Esophagus muscularis mucosa (tissue), 4 donors: ENCODE results near the gene PRKCE.

Source experiments
- EP300 ChIP-seq: sonication (generic); formaldehyde crosslinking; IDR thresholded peaks from one replicate; pipeline ENCODE4 v1.6.1; 2017; ENCODE audit warnings: antibody characterized with exemption
- POLR2A ChIP-seq: fragments of 450-650 bp; IDR thresholded peaks from one replicate; pipeline ENCODE4 v1.6.1; 2017; ENCODE audit warnings: antibody characterized with exemption, moderate library complexity, mild to moderate bottlenecking, low read depth
- POLR2AphosphoS5 ChIP-seq, 2 donors: sonication (generic); formaldehyde crosslinking; IDR thresholded peaks; one replicate each; pipeline ENCODE4 v1.6.1; 2017; ENCODE audit warnings: antibody characterized with exemption in 2 of 2
- TF ChIP-seq, protein P1 (sequence below), 3 experiments: fragments of 200-600 bp in 2 of 3; fragments of 450-650 bp in 1 of 3; sonication (generic) in 2 of 3; IDR thresholded peaks; one replicate each; pipeline ENCODE4 v1.5.1; 2017 to 2019; ENCODE audit warnings: antibody characterized with exemption in 3 of 3, mild to moderate bottlenecking in 2 of 3, moderate library complexity in 1 of 3

DNA sequence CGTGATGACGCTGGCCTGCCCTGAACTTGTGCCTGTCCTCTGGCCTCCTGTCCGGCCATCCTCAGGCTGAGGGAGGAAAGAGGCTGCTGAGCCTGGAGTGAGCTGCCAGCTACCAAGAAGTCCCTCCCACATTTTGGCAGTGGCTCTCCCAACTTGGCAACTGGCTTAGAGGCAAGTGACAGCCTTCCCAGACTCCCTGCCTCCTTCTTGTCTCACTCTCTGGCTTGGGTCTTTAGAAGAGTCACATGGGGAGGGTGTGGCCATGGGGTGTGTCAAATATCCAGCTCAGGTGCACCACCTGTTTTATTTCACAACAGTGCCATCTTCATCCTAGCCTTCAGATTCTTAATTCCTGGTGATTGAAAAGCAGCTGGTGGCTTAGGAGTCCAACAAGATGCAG lies 222.9 kb downstream of the PRKCE start:
- TF ChIP-seq, protein P1, sequence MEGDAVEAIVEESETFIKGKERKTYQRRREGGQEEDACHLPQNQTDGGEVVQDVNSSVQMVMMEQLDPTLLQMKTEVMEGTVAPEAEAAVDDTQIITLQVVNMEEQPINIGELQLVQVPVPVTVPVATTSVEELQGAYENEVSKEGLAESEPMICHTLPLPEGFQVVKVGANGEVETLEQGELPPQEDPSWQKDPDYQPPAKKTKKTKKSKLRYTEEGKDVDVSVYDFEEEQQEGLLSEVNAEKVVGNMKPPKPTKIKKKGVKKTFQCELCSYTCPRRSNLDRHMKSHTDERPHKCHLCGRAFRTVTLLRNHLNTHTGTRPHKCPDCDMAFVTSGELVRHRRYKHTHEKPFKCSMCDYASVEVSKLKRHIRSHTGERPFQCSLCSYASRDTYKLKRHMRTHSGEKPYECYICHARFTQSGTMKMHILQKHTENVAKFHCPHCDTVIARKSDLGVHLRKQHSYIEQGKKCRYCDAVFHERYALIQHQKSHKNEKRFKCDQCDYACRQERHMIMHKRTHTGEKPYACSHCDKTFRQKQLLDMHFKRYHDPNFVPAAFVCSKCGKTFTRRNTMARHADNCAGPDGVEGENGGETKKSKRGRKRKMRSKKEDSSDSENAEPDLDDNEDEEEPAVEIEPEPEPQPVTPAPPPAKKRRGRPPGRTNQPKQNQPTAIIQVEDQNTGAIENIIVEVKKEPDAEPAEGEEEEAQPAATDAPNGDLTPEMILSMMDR (IDR thresholded peaks at IDR 0.05): no peak
- peak in 1 of 2 donors; percentile 50 for TF ChIP-seq POLR2AphosphoS5 (IDR thresholded peaks at IDR 0.05)
- no peak for TF ChIP-seq POLR2A
- TF ChIP-seq EP300: no peak
